Measurements from ENCODE around the gene ABCA6. TPM values are rescaled to one million over a fixed set of nuclear protein-coding genes. Genes with fewer than 3 reads are reported as not detected.
"Not testable (repeated sequence)": the region's sequence is repeated elsewhere in the genome, so short reads cannot be mapped to it uniquely, and the experiment has no call there.

The ABCA6 gene
- total and polyA plus RNA-seq, 3 experiments from 2014 or later, result 0.16 to 0.20 TPM; not detected in 1

- CTCF ChIA-PET, result no interaction called here
These were observed 34.1 kb upstream of the ABCA6 start for GRCh38 chr17:69175625-69176456.

GRCh38 chr17:69175262-69175624, 33.5 kb upstream of the ABCA6 start:
- H3K27me3 ChIP-seq (ENCODE audit: insufficient read depth, low read length, poor library complexity, severe bottlenecking), result no peaks in the 10 kb centered on the region
- Mint-ChIP-seq H3K4me1 (no peaks in the 10 kb centered on the region), H3K4me3 (no peak overlapping the region), H3K27ac (no peak overlapping the region), H3K36me3 (peaks cover 0 to 3% (median 1%) of the 10 kb centered on the region in 3 donors), H3K9me3 (no peaks in the 10 kb centered on the region), H3K27me3 (no peaks in the 10 kb centered on the region)
- H3K36me3 ChIP-seq (ENCODE audit: insufficient read depth, low read length), result no peaks in the 10 kb centered on the region
- DNase-seq, result no peak
- H3K4me3 ChIP-seq (ENCODE audit: low read length), result no peak overlapping the region
- CTCF ChIA-PET, result no interaction called here
- POLR2A ChIA-PET, result no interaction called here
- H3K4me1 ChIP-seq (ENCODE audit: insufficient read depth, low read length), result no peaks in the 10 kb centered on the region
- no peaks in the 10 kb centered on the region for H3K9me3 ChIP-seq (ENCODE audit: low read length)
- H3K27ac ChIP-seq (ENCODE audit: low read depth, low read length), result no peak overlapping the region

More at GRCh38 chr17:69175625-69176456, 34.1 kb upstream of the ABCA6 start:
- Histone ChIP-seq H3K4me3 (ENCODE audit: low read length) (no peak overlapping the region), H3K4me1 (ENCODE audit: insufficient read depth, low read length) (no peaks in the 10 kb centered on the region), H3K36me3 (ENCODE audit: insufficient read depth, low read length) (no peaks in the 10 kb centered on the region), H3K27me3 (ENCODE audit: insufficient read depth, low read length, poor library complexity, severe bottlenecking) (no peaks in the 10 kb centered on the region), H3K9me3 (ENCODE audit: low read length) (no peaks in the 10 kb centered on the region), H3K27ac (ENCODE audit: low read depth, low read length) (no peak overlapping the region)
- DNase-seq, result no peak
- POLR2A ChIA-PET, result no interaction called here
- no peak overlapping the region for H3K4me3 Mint-ChIP-seq
- no peaks in the 10 kb centered on the region for H3K9me3 Mint-ChIP-seq
- peaks cover 0 to 1% (median 0%) of the 10 kb centered on the region in 3 donors for H3K36me3 Mint-ChIP-seq
- no peaks in the 10 kb centered on the region for H3K4me1 Mint-ChIP-seq
- no peaks in the 10 kb centered on the region for H3K27me3 Mint-ChIP-seq
- H3K27ac Mint-ChIP-seq, result no peak overlapping the region

GRCh38 chr17:69173118-69173517, 31.4 kb upstream of the ABCA6 start:
- Mint-ChIP-seq H3K27me3 (peaks cover 0 to 2% of the 10 kb centered on the region in 2 donors), H3K4me3 (no peak overlapping the region), H3K9me3 (no peaks in the 10 kb centered on the region), H3K27ac (no peak overlapping the region), H3K36me3 (peaks cover 0 to 8% (median 1%) of the 10 kb centered on the region in 3 donors), H3K4me1 (no peaks in the 10 kb centered on the region)
- H3K4me1 ChIP-seq (ENCODE audit: insufficient read depth, low read length), result no peaks in the 10 kb centered on the region
- no peaks in the 10 kb centered on the region for H3K36me3 ChIP-seq (ENCODE audit: insufficient read depth, low read length)
- POLR2A ChIA-PET, result no interaction called here
- H3K9me3 ChIP-seq (ENCODE audit: low read length), result no peaks in the 10 kb centered on the region
- H3K27me3 ChIP-seq (ENCODE audit: insufficient read depth, low read length, poor library complexity, severe bottlenecking), result no peaks in the 10 kb centered on the region
- DNase-seq, result no peak
- CTCF ChIA-PET, result no interaction called here
- no peak overlapping the region for H3K27ac ChIP-seq (ENCODE audit: low read depth, low read length)
- H3K4me3 ChIP-seq (ENCODE audit: low read length), result no peak overlapping the region

GRCh38 chr17:69170377-69170776, 28.7 kb upstream of the ABCA6 start:
- peak overlapping the region; percentile 41 for H3K27ac ChIP-seq (ENCODE audit: low read depth, low read length)
- Mint-ChIP-seq H3K36me3 (peaks cover 0 to 8% (median 1%) of the 10 kb centered on the region in 3 donors), H3K4me1 (no peaks in the 10 kb centered on the region), H3K27ac (no peak overlapping the region), H3K4me3 (no peak overlapping the region), H3K27me3 (peaks cover 0 to 2% of the 10 kb centered on the region in 2 donors), H3K9me3 (no peaks in the 10 kb centered on the region)
- no peaks in the 10 kb centered on the region for H3K27me3 ChIP-seq (ENCODE audit: insufficient read depth, low read length, poor library complexity, severe bottlenecking)
- CTCF ChIA-PET, result no interaction called here
- H3K4me1 ChIP-seq (ENCODE audit: insufficient read depth, low read length), result no peaks in the 10 kb centered on the region
- no peak overlapping the region for H3K4me3 ChIP-seq (ENCODE audit: low read length)
- POLR2A ChIA-PET, result no interaction called here
- no peak for DNase-seq
- no peaks in the 10 kb centered on the region for H3K9me3 ChIP-seq (ENCODE audit: low read length)
- no peaks in the 10 kb centered on the region for H3K36me3 ChIP-seq (ENCODE audit: insufficient read depth, low read length)

GRCh38 chr17:69168642-69169041, 26.9 kb upstream of the ABCA6 start:
- H3K27ac ChIP-seq (ENCODE audit: low read depth, low read length); H3K36me3 ChIP-seq (ENCODE audit: insufficient read depth, low read length); H3K9me3 ChIP-seq (ENCODE audit: low read length); H3K9me3 Mint-ChIP-seq; POLR2A ChIA-PET; H3K4me1 Mint-ChIP-seq; H3K4me3 ChIP-seq (ENCODE audit: low read length); DNase-seq; H3K27me3 Mint-ChIP-seq; CTCF ChIA-PET; H3K4me1 ChIP-seq (ENCODE audit: insufficient read depth, low read length); H3K4me3 Mint-ChIP-seq; H3K27me3 ChIP-seq (ENCODE audit: insufficient read depth, low read length, poor library complexity, severe bottlenecking): not testable (repeated sequence)
- peak overlapping the region in 1 of 8 donors; percentile 46 for H3K27ac Mint-ChIP-seq
- peaks cover 0 to 10% (median 0%) of the 10 kb centered on the region in 3 donors for H3K36me3 Mint-ChIP-seq

DNA sequence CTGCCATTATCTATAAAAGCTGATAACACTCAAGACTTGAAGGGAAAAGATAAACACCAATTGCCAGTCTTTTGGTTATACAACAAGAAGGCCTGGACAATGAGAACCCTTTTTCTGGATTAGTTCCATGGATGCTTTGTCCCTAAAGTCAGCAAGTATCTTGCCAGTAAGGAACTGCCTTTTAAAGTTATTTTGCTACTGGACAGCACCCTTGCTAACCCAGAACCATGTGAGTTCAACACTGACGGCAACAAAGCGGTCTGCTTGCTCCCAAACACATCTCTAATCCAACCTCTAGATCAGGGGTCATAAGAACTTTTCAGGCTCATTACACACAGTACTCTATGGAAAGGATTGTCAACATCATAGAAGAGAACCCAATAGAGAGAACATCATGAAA, 25.3 kb upstream of the ABCA6 start:
- ChIA-PET POLR2A (no interaction called here), CTCF (no interaction called here)
- Histone ChIP-seq H3K9me3 (ENCODE audit: low read length) (no peaks in the 10 kb centered on the region), H3K27me3 (ENCODE audit: insufficient read depth, low read length, poor library complexity, severe bottlenecking) (no peaks in the 10 kb centered on the region), H3K27ac (ENCODE audit: low read depth, low read length) (no peak overlapping the region), H3K4me1 (ENCODE audit: insufficient read depth, low read length) (no peaks in the 10 kb centered on the region), H3K36me3 (ENCODE audit: insufficient read depth, low read length) (no peaks in the 10 kb centered on the region), H3K4me3 (ENCODE audit: low read length) (no peak overlapping the region)
- Mint-ChIP-seq H3K36me3 (peaks cover 0 to 10% (median 1%) of the 10 kb centered on the region in 3 donors), H3K27me3 (peaks cover 0 to 2% of the 10 kb centered on the region in 2 donors), H3K4me3 (no peak overlapping the region), H3K9me3 (no peaks in the 10 kb centered on the region), H3K4me1 (no peaks in the 10 kb centered on the region), H3K27ac (no peak overlapping the region)
- DNase-seq, result no peak

DNA sequence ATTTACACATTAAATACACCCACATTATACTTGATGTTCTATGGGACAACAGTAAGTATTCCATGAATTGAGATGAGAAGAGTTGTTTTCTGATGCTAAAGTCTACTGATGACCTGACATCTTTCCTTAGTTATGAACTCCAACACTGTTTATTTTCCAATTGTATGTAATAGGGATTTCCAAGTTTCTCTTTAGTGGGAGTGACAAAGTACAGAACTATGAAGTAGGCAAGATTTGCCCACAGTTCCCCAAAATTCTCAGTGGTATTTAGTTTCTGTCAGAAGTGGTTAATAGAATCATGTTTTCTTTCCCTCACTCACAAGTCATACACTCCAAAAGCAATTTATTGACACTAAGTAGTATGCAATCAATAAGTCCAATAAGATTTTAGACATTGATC, 22.5 kb upstream of the ABCA6 start:
- Histone ChIP-seq H3K9me3 (ENCODE audit: low read length) (no peaks in the 10 kb centered on the region), H3K27me3 (ENCODE audit: insufficient read depth, low read length, poor library complexity, severe bottlenecking) (no peaks in the 10 kb centered on the region), H3K4me1 (ENCODE audit: insufficient read depth, low read length) (no peaks in the 10 kb centered on the region), H3K27ac (ENCODE audit: low read depth, low read length) (no peak overlapping the region), H3K4me3 (ENCODE audit: low read length) (no peak overlapping the region), H3K36me3 (ENCODE audit: insufficient read depth, low read length) (no peaks in the 10 kb centered on the region)
- H3K4me3 Mint-ChIP-seq, result no peak overlapping the region
- no peaks in the 10 kb centered on the region for H3K9me3 Mint-ChIP-seq
- CTCF ChIA-PET, result no interaction called here
- no peak overlapping the region for H3K27ac Mint-ChIP-seq
- H3K36me3 Mint-ChIP-seq, result peaks cover 0 to 7% (median 1%) of the 10 kb centered on the region in 3 donors
- peaks cover 0 to 2% of the 10 kb centered on the region in 2 donors for H3K27me3 Mint-ChIP-seq
- H3K4me1 Mint-ChIP-seq, result no peaks in the 10 kb centered on the region
- POLR2A ChIA-PET, result no interaction called here
- DNase-seq, result no peak

DNA sequence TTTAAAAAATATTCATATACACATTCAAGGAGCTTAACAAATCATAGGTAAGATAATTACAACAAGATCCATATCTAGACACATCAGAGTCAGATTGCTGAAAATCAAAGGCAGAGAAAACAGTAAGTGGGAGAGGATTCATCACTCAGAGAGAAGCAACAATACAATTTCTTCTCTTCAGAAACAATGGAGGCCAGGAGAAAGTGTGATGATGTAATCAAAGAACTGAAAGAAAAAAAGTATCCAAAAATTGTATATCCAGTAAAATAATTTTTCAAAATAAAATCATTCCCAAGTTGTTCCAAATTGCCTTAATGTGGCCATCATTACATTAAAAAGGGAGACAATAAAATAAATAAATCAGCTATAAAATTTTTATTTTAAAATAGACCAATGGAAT, 17.7 kb upstream of the ABCA6 start:
- no peak for DNase-seq
- no peaks in the 10 kb centered on the region for H3K4me1 ChIP-seq (ENCODE audit: insufficient read depth, low read length)
- H3K27ac ChIP-seq (ENCODE audit: low read depth, low read length), result no peak overlapping the region
- H3K4me3 Mint-ChIP-seq, result no peak overlapping the region
- H3K4me1 Mint-ChIP-seq, result no peaks in the 10 kb centered on the region
- no peaks in the 10 kb centered on the region for H3K27me3 ChIP-seq (ENCODE audit: insufficient read depth, low read length, poor library complexity, severe bottlenecking)
- CTCF ChIA-PET, result no interaction called here
- H3K4me3 ChIP-seq (ENCODE audit: low read length), result no peak overlapping the region
- H3K36me3 Mint-ChIP-seq, result peaks cover 2 to 10% (median 3%) of the 10 kb centered on the region in 3 donors
- H3K27me3 Mint-ChIP-seq, result peaks cover 0 to 4% of the 10 kb centered on the region in 2 donors
- H3K9me3 Mint-ChIP-seq, result no peaks in the 10 kb centered on the region
- POLR2A ChIA-PET, result no interaction called here
- H3K9me3 ChIP-seq (ENCODE audit: low read length), result no peaks in the 10 kb centered on the region
- H3K36me3 ChIP-seq (ENCODE audit: insufficient read depth, low read length), result no peaks in the 10 kb centered on the region
- H3K27ac Mint-ChIP-seq, result no peak overlapping the region
